Measurements from ENCODE around the gene PACS2. TPM values are rescaled to one million over a fixed set of nuclear protein-coding genes. Genes with fewer than 3 reads are reported as not detected.

The PACS2 gene
- total and polyA plus RNA-seq, 4 donors: 37.9 to 87.2 (median 71.0) TPM

DNA sequence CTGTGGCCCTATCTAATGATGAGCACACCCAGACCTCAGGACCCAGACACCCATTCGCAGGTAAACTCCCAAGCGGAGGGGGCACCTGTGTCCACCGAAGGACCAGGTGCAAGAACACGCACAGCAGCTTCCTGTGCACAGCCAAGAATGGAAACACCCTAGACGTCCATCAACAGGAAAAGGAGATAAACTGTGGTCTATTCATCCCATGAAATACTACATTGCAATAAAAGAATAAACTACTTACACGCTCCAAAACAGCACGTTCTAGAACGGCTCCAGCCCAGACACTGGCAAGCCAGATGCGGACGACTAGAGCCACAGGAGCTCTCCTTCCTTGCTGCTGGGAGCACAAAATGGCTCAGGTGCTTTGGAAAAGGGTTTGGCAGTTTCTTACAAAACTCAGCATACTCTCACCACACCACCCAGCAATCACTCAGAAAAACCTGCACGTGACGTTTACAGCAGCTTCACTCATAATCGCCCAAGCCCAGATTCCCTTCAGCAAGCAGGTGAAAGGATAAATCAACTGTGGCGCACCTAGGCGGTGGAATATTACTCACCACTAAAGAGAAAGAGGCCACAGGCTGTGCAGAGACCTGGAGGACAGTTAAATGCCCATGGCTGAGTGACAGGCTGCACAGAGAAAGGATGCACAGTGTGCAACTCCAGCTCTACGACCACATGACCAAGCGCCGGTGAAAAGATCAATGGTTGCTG lies 34.7 kb upstream of the PACS2 start:
- Histone ChIP-seq H3K4me1 (ENCODE audit: control insufficient read depth in 5 of 5, insufficient read depth in 5 of 5, low read length in 5 of 5) (peaks cover 0 to 7% (median 0%) of the 10 kb centered on the region in 5 donors), H3K4me3 (no peak overlapping the region), H3K27ac (ENCODE audit: low read depth in 1 of 2, low read length in 1 of 2) (no peak overlapping the region), H3K9me3 (ENCODE audit: control insufficient read depth in 4 of 4, insufficient read depth in 3 of 4, low read length in 3 of 4) (no peaks in the 10 kb centered on the region), H3K9ac (ENCODE audit: insufficient read depth in 1 of 2, low read length in 2 of 2) (no peak overlapping the region), H3K27me3 (ENCODE audit: control insufficient read depth in 3 of 3, insufficient read depth in 3 of 3, low read length in 2 of 3) (no peaks in the 10 kb centered on the region), H3K36me3 (ENCODE audit: control insufficient read depth in 4 of 4, insufficient read depth in 4 of 4, low read length in 4 of 4) (peaks cover 0 to 4% (median 2%) of the 10 kb centered on the region in 4 donors)
- WGBS, 2 donors: 88 to 90% methylated on average over 18 of the region's 18 CpGs
- TF ChIP-seq, protein P1, sequence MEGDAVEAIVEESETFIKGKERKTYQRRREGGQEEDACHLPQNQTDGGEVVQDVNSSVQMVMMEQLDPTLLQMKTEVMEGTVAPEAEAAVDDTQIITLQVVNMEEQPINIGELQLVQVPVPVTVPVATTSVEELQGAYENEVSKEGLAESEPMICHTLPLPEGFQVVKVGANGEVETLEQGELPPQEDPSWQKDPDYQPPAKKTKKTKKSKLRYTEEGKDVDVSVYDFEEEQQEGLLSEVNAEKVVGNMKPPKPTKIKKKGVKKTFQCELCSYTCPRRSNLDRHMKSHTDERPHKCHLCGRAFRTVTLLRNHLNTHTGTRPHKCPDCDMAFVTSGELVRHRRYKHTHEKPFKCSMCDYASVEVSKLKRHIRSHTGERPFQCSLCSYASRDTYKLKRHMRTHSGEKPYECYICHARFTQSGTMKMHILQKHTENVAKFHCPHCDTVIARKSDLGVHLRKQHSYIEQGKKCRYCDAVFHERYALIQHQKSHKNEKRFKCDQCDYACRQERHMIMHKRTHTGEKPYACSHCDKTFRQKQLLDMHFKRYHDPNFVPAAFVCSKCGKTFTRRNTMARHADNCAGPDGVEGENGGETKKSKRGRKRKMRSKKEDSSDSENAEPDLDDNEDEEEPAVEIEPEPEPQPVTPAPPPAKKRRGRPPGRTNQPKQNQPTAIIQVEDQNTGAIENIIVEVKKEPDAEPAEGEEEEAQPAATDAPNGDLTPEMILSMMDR (IDR thresholded peaks at IDR 0.05; ENCODE audit: control extremely low read depth, extremely low read depth): no peak
- no peak for DNase-seq
- ATAC-seq (ENCODE audit: insufficient read depth, low FRiP score): no peak

DNA sequence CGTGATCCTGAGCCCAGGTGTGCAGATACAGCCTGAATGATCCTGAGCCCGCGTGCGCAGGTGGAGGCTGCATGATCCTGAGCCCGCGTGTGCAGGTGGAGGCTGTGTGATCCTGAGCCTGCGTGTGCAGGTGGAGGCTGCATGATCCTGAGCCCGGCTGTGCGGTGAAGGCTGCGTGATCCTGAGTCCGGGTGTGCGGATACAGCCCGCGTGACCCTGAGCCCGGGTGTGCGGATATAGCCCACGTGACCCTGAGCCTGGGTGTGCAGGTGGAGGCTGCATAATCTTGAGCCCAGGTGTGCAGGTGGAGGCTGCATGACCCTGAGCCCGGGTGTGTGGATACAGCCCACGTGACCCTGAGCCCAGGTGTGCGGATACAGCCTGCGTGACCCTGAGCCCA lies 34.0 kb upstream of the PACS2 start:
- DNase-seq (no peak), ATAC-seq (ENCODE audit: insufficient read depth, low FRiP score) (no peak)
- Histone ChIP-seq H3K27ac (ENCODE audit: low read depth in 1 of 2, low read length in 1 of 2) (no peak overlapping the region), H3K4me3 (no peak overlapping the region), H3K9ac (ENCODE audit: insufficient read depth in 1 of 2, low read length in 2 of 2) (no peak overlapping the region), H3K4me1 (ENCODE audit: control insufficient read depth in 5 of 5, insufficient read depth in 5 of 5, low read length in 5 of 5) (peaks cover 0 to 7% (median 0%) of the 10 kb centered on the region in 5 donors), H3K9me3 (ENCODE audit: control insufficient read depth in 4 of 4, insufficient read depth in 3 of 4, low read length in 3 of 4) (no peaks in the 10 kb centered on the region), H3K27me3 (ENCODE audit: control insufficient read depth in 3 of 3, insufficient read depth in 3 of 3, low read length in 2 of 3) (no peaks in the 10 kb centered on the region), H3K36me3 (ENCODE audit: control insufficient read depth in 4 of 4, insufficient read depth in 4 of 4, low read length in 4 of 4) (peaks cover 0 to 4% (median 2%) of the 10 kb centered on the region in 4 donors)
- 96 to 99% methylated on average over 21 of the region's 21 CpGs for WGBS, 2 donors
- TF ChIP-seq, protein P1 (IDR thresholded peaks at IDR 0.05; ENCODE audit: control extremely low read depth, extremely low read depth): no peak

DNA sequence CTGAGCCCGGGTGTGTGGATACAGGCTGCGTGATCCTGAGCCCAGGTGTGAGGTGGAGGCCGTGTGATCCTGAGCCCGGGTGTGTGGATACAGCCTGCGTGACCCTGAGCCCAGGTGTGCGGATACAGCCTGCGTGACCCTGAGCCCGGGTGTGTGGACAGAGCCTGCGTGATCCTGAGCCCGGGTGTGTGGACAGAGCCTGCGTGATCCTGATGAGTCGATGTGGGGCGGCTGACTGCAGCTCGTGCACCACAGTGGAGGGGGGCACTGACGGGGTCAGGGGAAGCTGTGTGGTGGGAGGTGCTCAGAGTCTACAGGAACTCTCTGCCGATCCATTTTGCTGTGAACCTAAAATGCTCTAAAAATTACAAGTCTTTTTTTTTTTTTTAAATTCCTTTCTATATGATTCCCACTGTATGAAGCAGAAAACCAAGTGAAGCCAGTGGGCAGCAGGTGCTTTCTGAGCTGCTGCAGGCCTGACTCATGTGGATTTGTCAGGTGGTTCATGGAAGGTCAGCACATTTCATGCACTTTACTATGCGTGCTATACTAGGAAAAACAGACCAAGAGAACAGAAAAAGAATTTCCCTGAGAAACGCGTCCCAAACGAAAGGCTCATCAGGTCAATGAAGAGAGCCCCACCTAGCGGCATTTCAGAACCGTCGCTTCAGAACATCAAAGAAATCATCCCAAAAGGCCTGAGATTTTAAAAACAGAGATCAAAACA lies 33.0 kb upstream of the PACS2 start:
- no peak overlapping the region for H3K9ac ChIP-seq (ENCODE audit: insufficient read depth in 1 of 2, low read length in 2 of 2)

More for the DNA sequence above, 33.0 kb upstream of the PACS2 start:
- TF ChIP-seq, protein P1 (IDR thresholded peaks at IDR 0.05; ENCODE audit: control extremely low read depth, extremely low read depth): peak; percentile 34
- DNase-seq: peak; percentile 42 to 84 (median 78)
- 70 to 71% methylated on average over 23 of the region's 23 CpGs for WGBS, 2 donors
- Histone ChIP-seq H3K27ac (ENCODE audit: low read depth in 1 of 2, low read length in 1 of 2) (no peak overlapping the region), H3K4me1 (ENCODE audit: control insufficient read depth in 5 of 5, insufficient read depth in 5 of 5, low read length in 5 of 5) (peaks cover 0 to 7% (median 0%) of the 10 kb centered on the region in 5 donors), H3K27me3 (ENCODE audit: control insufficient read depth in 3 of 3, insufficient read depth in 3 of 3, low read length in 2 of 3) (no peaks in the 10 kb centered on the region), H3K4me3 (no peak overlapping the region), H3K9me3 (ENCODE audit: control insufficient read depth in 4 of 4, insufficient read depth in 3 of 4, low read length in 3 of 4) (no peaks in the 10 kb centered on the region), H3K36me3 (ENCODE audit: control insufficient read depth in 4 of 4, insufficient read depth in 4 of 4, low read length in 4 of 4) (peaks cover 0 to 4% (median 2%) of the 10 kb centered on the region in 4 donors)
- ATAC-seq (ENCODE audit: insufficient read depth, low FRiP score): peak; percentile 58
